DMS53 (cell line): ENCODE measurements around the gene MACROH2A1.
A peak's percentile ranks its signal among the peaks of the same experiment; 100 is the strongest.

Experiments used
- DNase-seq: peaks from one replicate; lab custom pipeline; 2025; lab: John Stamatoyannopoulos, UW

MACROH2A1 gene

DNA sequence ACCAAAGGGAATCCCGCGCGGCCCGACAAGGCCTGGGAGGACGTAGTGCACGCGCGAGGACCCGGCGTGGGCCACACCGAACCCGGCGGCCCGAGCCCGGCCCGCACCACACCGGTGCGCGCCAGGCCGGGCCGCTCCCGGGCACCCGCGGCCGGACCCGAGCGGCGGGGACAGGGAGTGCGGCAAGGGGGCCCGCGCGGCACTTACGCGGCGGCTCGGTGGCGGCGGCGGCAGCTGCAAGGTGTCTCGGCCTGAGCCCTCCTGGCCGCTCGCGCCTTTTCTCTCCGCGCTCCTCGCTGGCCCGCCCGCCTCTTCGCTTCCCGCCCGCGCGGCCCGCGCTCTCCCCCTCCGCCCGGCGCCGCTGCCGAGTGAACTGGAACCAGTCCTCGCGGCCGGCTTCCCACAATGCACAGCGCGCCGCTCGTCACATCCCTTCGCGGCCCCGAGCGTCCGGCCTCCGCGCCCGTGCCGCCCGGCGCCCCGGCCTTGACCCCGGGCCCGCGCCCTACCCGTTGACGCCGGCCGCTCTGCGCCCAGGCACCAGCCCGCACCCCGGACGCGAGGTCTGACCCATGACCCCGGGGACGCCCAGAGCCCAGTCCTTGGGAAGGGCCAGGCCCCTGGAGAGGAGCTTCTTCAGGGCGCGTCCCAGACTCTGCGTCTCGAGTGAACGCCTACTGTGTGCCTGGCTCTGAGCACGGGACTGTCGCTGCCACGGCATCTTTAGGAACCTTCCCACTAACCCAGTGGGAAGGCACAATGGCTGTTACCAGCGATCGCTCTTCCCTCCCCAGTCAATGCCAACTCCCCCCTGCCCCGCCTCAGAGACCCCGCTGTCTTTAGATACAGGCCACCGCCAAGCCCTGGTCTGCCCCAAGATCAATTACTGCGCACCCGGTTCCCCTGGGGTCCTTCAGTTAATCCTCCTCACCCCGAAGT, at the start of gene MACROH2A1:
Gene MACROH2A1 (minus strand): TSS at position 377 of the 939 bp plus-strand sequence. CDS start 10,138 bp downstream, outside the sequence.
- peak; percentile 96 for DNase-seq

DNA sequence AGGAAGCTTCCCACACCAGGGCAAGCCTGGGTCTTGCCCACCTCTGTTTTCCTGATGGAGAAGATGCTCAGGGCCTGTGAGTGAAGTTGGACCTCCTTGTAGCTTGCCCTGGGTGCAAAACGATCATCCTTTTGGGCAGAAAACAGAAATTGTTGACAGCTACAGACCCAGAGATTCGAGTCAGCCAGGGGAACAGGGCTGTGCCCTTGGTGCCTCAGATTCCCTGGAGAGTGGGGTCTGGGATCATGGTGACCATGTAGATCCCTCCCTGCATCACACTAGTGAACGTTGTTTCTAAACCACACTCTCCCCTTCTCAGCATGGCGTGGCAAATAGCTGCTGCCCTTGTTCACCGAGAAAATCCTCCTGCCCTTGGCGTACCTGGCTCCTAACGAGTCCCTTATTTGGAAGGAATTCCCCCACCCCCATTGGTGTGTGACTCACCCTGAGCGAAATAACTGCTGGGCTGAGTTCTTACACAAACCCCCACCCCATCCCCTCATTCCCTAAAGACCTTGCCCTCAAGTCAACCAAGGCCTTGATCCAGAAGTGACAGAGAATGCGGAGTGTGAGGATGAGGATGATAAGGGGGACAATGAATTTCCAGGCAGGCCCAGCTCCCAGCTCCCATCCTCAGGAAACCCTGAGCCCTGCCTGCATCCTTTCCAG, 49.2 kb upstream of the MACROH2A1 start:
- DNase-seq, result no peak

DNA sequence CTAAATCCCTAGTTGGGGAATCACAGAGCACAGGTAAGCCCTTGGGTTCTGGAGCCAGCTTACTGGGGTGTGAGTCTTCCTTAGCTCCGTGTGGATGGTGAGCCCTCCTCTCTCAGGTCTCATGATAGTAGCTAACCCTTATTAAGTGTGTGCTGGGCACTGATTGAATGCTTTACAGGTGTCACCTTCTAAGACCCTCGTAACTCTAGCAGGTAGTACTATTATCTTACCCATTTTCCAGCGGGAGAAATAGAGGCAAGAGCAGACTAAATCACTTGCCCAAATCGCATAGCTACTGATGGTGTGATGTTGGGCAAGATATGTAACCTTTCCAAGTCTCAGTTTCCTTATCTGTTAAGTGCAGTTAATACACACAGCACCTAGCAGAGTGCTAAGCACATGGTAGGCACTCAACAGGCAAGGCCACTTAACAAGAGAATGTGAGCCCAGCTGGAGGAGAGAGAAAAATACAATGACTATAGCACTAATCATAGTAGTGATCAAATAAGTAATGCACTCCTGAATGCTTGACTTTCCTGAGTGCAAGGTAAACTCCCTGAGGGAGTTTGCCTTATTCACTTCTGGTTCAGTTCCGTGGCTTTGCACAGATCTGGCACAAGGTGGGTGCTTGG, 48.4 kb upstream of the MACROH2A1 start, which contains the start of gene DCANP1:
Gene DCANP1 (minus strand): TSS at position 51 of the 632 bp plus-strand sequence. CDS start 240 bp downstream, outside the sequence.
- peak; percentile 56 for DNase-seq

DNA sequence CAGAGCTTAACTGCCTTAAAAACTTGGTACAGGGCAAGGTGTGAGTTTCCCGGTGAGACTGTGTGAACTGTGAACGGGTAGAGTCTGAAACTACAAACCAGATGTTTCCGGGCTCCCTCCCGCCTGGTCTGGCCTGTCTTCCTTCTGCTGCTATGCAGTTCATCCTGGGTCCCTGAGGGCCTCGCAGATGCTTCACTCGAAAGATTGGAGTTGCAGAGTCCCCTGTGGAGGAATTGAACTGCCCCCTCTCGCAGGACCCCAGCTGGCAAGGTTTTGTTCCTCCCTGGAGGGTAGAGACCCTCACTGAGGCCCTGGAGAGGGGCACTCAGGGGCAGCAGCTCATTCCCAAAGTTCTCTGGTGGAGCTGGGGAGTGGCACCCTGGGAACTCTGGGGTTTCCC, 47.6 kb upstream of the MACROH2A1 start:
- no peak for DNase-seq

DNA sequence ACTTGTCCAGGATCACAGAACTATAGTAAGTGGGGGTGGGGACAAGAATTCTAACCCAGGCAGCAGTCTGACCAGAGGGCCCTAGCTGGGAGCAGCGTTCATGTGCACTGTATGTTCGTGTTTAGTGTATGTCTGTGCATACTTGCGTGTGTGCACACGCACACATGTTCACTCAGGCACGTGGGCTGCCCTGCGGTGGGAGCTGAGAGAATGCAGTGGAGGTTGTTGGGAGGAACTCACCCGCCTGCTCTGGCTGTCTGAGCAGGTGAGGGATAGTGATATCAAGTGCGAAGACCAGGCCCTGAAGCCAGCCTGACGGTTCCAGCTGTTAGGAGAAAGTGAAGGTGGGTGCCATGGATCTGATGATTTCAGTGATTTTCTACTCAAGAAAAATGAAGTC, 47.2 kb upstream of the MACROH2A1 start:
- no peak for DNase-seq

DNA sequence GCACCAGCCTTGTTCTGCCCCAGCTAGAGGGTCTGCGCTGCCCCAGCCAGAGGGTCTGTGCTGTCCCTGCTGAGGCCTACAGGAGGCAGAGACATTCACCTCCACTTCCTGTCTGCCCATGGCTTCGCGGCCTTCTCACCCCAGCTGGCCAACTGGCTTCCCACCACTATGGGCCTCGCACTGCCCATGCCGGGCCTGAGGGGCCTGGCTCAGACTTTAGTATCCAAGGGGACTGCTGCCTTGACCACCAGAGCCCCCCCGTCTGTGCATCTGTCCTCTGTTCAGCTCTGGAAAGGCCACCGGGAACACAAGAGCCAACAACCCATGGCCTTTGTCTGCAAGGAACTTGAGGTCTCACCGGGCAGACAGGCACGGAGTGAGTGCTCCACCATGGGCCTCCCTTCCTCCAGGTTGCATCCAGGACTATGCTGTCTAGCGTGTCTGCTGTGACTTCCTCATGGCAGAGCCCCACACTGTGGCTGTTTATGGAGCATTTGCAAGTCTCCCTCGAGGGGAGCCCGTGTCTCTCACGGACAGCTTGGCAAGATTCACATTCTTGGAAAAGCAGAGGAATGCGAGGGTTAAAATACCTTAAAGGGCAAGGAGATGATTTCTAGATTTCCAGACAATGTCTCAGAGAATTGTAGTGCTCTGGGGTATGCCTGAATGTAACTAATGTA, 46.4 kb upstream of the MACROH2A1 start:
- no peak for DNase-seq

DNA sequence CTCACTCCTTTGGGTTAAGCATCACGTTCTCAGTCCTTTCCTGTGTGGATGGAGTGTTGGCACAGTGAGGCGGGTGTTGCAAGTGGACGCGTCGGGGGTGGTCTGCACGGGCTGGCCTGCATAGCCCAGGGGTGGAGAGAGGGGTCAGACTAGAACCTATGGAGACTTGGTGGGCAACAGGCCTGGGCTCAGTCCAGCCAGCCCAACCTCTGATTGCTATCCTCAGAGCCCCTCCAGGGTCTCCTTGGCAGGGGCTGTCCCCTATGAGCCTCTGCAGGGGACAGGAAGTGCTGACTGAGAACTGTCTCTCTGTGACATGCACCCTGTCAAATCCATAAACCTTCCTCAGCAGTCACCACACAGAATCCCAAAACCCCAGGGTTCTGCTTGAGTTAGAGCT, 45.9 kb upstream of the MACROH2A1 start:
- no peak for DNase-seq

DNA sequence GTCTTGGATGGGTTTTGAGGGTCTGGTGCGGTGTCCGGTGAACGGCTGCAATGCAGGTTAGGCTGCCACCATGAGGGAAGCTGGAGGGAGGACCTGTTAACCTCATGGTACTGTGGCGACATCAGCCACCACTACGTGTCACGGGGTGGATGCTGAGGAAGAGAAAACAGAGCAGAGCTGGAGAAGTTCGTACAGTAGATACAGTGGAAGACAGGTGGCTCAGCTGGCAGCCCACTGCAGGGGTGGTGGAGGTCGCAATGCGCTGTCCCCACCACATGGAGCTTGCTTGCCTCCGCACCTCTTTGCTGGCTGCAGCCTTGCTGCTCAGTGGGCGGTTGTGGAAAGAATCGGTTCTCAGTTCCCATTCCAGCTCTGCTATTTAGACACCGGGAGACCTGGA, 45.3 kb upstream of the MACROH2A1 start:
- no peak for DNase-seq

DNA sequence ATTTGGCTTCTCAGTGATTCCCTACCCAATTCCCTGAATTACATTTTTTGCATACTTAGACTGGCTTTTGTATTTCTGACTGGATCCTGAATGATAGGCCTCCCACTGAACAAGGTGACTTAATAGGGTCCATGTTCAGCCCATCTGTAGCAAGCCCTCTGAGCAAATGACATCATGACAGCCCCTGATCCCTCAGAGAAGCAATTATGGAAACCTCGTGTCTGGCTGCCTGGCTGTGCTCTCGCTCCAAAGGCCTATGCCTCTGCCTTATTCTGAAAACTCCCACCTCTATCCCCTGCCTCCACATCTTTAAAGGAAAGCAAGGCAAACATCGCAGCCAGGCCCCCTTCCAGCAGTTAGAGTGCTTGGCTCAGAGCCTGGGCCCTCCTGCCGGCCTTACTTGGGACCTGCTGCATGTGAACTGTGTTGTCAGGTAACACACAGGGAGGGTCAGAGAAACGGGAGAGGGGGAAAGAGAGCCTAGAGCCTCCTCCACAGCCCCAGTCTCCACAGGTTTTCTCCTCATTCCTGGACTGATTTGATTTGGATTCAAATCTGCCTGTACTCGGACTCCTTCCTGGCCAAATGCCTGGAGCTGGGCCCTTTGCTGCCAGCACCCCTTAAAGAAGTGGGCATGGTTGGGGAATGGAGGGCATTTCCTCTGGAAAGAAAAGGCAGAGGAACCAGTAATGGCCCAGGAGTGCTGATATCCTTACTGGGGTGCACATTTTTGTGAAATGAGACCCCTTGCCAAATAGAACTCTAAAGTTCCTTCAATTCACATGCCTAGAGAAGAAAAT, 44.3 kb upstream of the MACROH2A1 start:
- DNase-seq, result no peak

DNA sequence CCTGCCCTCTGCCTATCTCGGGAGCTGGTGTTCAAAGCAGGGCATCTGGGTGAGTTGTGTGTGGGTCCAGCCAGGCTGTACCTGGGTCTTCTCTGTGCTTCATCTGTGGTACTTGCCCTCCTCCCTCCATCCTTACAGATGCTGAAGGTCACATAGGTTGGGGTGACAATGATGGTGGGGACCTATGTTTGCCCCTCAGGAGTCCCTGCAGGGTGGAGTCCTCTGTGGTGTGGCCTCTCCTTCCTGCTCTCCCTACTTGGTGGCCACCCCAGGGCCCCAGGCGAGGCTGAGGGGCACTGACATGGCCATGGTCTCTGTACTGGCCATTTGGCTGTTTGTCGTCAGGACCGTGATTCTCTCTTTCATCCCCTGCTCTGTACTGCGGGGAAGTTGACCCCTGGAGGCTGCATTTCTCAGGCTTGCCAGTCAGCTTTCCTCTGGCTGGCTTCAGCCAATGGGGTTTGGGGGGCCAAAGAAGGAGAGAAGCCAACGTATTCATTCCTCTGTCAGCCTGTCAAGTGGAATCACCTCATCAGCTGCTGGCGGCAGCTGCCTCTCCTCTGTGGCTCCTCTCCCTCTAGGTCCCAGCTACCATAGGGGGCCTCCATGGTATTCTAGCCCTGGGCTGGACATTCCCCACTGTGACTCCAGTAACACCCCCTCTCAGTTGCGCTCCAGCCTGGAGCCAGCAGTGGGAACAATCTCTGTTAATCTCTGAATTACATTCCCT, 43.6 kb upstream of the MACROH2A1 start:
- no peak for DNase-seq

DNA sequence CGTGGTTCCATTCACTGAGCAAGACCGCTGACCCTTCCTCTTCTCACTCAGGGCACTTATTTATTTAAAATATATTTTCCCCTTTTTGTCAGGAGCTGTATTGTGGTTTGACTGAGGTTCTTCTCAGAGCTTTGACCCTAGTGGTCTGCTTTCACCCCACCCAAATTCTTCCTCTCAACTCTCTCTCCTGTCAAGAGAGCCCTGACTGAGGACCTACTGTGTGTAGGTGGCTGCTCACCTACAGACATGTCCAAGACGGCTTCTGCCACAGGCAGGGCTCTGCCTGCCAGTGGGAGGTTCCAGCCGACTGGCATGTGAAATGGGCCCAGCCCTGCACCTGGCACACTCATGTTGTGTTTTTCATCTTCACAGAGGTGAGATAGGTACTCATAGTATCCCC, 42.9 kb upstream of the MACROH2A1 start:
- DNase-seq, result no peak

DNA sequence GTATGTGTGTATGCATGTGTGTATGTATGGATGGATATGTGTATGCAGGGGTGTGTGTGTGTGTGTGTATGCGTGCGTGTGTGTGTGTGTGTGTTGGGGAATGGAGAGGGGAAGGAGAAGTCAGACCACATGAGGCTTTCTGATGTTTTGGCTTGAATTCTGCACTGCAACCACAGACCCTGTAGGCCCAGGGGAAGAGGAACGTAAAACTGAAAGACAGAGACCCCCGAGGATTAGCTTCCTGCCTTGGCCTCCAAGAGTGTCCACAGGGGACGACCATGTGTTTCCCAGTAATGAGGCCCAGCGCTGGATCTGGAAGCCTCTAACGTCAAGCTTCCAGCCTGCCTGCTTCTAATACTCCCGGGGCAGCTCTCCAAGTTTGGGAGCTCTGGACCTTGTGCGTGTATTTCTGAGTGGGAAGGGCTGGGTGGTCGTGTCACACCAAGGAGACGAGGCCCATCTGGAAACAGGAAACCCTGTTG, 42.4 kb upstream of the MACROH2A1 start:
- DNase-seq, result no peak

DNA sequence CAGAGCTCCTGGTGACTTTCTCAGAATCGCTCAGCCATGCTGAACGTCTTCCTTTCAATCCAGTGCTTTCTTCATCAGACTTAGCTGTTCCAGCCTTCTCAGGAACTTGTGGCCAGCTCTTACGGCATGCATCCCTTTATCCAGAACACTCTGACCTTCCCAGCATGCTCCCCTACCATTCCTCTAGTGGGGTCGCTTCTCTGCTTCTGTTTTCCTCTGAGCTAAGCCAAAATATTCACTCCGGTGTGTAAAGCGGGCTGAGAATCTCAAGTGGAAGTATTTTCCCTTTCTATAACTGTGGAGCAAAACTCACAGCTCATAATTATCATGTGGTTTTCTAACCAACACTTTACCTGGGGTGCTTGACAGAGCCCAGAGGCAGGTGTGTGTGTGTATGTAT, 41.9 kb upstream of the MACROH2A1 start:
- no peak for DNase-seq

DNA sequence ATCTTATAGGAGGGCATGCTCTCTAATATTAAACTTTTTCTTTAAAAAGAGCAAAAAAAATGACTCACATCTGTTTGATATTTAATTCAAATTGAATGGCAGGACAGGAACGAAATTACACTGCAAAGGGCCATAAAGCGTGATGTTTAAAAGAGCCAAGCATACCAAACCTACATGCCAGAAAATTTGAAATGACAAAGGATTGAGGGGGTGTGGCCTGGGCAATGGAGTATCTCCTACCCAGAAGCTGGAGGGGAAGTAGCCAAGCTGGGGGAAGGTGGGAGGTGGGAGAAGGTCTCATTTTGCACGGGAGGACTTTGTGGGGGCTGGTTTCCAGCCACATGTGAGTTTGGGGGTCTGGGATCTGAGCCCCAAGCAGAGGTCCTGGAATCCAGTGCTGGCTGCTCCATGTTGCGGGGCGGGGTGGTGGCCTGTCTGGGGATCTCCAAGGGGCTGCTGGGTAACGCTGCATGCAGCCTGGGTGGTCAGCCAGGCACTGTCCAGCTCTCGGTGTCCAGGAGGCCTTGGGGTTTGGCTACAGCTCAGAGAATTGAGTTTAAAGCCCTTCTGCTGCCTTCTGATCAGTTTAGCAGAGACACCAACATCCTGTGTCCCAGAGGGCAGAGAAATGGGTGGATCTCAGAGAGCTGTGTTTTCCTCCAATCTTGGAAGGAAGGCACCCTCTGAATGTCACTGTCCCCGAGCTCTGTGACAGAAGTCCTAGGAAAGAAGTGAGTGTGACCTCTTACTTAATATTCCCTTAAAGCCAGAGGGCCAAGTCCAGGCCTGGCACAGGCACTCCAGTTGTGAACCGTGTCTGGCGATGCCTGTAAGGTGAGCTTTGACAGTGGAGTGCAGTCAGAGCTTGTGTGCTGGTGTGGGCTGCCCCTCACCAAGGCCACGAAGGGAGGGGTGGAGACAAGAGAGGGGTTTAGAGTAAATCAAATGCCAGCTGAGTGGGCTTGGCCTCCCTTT, 40.5 kb upstream of the MACROH2A1 start:
- no peak for DNase-seq

DNA sequence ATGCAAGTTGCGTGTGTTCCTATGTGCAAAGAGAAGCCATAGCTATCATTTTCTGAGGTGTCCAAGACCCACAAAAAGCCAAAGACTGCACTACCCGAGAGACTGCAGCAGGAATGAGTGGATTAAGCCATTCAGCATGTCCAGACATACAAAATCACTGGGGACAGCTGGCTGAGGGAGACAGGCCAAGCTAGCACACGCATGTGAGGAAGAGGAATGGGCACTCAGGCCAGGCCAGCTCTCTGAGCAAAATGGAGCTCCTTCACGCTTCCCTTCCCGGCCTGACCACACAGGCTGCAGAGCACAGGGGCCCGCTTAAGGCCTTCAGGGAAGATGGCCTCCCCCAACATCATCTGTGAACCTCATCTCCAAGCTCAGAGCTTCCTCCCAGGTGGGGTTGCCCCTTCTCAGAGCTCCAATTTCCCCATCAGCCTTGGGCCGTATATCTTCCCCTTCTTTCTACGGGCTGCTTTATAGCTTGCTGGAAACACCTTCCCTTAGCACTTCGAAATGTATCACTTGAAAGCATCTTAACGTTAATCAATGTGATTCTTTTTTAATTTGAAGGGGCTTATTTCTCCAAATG, 39.7 kb upstream of the MACROH2A1 start:
- no peak for DNase-seq

DNA sequence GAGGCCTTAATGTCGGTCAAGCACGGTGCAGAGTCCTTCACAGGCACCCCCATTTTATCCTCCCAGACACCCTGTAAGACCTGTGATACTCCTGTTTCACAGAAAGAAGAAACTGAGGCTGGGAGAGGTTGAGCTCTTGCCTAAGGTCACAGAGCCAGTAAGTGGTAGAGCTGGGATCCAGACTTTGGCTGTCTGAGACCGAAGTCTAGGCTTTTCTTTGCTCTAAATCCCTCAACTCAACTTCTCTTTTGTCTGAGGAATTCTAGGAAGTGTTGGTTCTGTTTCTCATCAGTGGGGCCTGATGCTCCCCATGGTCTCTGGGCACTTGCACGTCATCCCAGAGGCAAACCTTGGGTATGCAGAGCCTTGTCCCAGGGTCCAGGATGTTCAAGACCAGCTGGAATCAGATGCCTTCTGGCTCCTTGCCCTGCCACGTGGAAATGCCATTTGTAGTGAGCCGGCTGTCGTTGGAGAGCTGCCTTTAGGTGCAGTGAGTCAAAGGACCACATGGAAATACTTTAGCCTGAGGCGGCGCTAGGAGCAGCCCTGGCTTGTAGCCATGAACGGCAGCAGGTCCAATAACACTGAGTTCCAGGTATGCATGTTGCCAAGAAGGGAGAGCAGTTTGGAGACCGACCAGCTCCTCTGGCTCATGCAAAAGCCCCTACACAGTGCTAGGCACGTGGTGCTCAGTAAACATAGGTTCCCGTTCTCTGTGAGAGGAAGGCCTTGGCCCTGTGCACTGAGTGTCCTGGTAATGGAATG, 38.9 kb upstream of the MACROH2A1 start:
- peak; percentile 62 for DNase-seq

DNA sequence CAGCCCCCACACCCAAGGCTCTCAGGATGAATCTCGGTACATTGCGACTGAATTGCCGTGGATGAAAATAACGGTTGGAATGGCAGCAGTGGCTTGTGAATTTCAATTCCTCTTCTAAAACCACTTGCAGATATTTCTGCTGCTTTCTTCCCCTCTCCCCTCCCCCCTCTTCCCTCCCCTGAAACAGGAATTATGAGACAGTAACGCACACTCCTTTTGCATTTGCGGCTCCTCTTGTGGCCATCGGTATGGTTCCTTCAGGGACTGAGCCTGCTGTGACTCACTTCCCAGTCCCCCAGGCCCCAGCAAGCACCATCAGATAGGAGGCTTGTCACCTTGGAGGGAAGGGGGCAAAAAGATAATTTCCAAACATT, 38.4 kb upstream of the MACROH2A1 start:
- no peak for DNase-seq

DNA sequence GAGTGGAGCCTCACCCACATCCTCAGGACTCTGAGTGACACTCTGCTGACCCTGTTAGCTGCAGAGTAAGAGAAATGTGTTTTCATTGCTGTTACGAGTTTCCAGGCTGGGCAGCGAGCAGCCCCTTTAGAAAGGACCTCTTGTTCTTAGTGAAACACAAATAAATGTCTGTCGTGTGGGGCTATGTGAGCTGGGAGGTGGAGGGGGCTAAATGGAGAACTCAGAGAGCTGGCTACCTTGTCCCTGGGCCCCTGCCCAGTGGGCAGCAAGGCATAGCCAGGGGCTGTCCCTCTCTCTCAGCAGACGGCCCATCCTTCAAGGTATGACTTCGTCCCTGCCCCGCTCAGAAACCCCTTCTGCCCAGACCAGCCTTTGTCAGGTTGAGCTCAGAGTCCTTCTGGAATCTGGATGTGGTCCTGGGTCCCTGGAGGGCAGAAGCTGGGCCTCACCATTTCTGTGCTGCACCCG, 38.0 kb upstream of the MACROH2A1 start:
- DNase-seq, result no peak
